Esophagus muscularis mucosa (tissue), 3 donors: ENCODE measurements around the gene CD99.

Experiments
- POLR2A ChIP-seq: fragments of 450-650 bp; IDR thresholded peaks from one replicate; pipeline ENCODE4 v1.6.1; 2017; ENCODE audit warnings: antibody characterized with exemption, moderate library complexity, mild to moderate bottlenecking, low read depth
- POLR2AphosphoS5 ChIP-seq, 2 donors: sonication (generic); formaldehyde crosslinking; IDR thresholded peaks; one replicate each; pipeline ENCODE4 v1.6.1; 2017; ENCODE audit warnings: antibody characterized with exemption in 2 of 2
- TF ChIP-seq, protein P1 (sequence below), 3 experiments: fragments of 200-600 bp in 2 of 3; fragments of 450-650 bp in 1 of 3; sonication (generic) in 2 of 3; IDR thresholded peaks; one replicate each; pipeline ENCODE4 v1.5.1; 2017 to 2019; ENCODE audit warnings: antibody characterized with exemption in 3 of 3, mild to moderate bottlenecking in 2 of 3, moderate library complexity in 1 of 3

DNA sequence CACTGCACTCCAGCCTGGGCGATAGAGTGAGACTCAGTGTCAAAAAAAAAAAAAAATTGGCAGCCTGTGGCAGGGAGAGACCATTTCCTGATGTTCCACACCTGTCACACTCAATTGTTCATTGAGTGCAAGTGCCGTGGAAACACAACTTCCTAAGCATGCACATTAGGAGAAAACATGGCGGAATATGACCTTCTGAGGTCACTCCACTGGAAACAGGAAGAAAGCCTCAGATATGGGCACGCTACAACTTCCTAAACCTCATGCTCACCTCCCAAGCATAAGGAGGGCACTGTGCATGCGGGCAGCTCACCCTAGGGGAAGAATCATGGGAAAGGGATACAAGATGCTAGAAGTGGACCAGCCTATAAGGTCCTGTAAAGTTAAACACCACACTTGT is 28.5 kb upstream of the CD99 start:
- TF ChIP-seq, protein P1, sequence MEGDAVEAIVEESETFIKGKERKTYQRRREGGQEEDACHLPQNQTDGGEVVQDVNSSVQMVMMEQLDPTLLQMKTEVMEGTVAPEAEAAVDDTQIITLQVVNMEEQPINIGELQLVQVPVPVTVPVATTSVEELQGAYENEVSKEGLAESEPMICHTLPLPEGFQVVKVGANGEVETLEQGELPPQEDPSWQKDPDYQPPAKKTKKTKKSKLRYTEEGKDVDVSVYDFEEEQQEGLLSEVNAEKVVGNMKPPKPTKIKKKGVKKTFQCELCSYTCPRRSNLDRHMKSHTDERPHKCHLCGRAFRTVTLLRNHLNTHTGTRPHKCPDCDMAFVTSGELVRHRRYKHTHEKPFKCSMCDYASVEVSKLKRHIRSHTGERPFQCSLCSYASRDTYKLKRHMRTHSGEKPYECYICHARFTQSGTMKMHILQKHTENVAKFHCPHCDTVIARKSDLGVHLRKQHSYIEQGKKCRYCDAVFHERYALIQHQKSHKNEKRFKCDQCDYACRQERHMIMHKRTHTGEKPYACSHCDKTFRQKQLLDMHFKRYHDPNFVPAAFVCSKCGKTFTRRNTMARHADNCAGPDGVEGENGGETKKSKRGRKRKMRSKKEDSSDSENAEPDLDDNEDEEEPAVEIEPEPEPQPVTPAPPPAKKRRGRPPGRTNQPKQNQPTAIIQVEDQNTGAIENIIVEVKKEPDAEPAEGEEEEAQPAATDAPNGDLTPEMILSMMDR (IDR thresholded peaks at IDR 0.05) = no peak
- TF ChIP-seq POLR2AphosphoS5 (IDR thresholded peaks at IDR 0.05) = no peak
- TF ChIP-seq POLR2A = no peak
